Bone marrow (tissue), 2 donors: ENCODE results near the gene MLLT3.
A peak's percentile ranks its signal among the peaks of the same experiment; 100 is the strongest.

Source experiments
- DNase-seq, 2 donors: peaks; one replicate each; lab custom pipeline; 2025; lab: John Stamatoyannopoulos, UW

MLLT3 gene

DNA sequence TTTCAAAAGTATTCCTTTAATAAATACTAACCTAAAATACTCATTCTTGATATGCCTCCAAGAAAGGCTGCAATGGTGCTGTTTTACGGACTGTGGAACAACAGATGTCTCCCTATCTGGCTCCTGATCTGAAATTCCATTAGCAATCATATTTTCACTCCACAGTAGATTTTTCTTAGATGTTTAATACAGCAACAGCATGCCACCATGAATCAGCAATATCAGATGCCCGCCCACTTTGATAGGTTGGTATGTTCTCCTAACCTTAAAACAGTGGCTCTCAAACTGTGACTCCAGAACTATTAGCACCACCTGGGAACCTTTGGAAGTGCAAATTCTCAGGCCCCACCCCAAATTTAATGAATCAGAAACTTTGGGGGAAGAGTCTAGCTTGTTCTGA, 110.2 kb downstream of the MLLT3 start:
- no peak for DNase-seq

DNA sequence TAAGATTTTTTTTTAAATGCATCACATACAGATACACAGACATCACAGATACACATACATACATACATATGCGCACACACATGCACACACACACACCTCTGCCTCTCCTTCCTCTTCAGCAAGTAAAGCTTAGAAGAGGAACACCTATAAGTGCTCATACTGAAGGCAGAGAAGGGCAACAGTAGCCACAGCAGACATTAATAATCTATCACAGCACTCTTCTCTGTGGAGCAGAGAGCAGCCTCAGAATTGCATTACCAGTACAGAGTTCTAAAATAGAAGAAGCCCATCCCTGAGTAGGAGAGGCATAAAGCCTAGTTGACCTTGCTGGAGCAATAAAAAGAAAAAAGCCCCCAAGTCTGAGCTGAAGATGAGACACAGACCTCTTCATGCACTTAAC, 110.6 kb downstream of the MLLT3 start:
- DNase-seq, result no peak

DNA sequence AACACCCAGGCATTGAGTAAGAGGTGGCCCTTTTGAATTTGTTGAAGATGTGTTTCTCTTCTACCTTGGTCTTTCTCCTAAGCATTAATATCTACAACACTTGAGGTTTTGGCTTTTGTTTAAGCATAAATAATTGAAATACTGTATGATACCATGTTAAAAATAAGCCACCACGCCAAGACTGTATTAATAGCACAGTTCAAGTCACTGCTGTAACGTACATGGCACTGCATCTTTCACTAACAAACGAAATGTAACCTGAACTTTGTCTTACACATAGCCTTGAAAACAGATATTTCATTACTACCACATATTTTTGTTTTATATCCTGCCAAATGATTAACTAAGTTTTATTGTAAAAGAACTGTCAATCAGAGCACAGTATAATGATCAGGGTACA, 112.8 kb downstream of the MLLT3 start:
- DNase-seq, result no peak

DNA sequence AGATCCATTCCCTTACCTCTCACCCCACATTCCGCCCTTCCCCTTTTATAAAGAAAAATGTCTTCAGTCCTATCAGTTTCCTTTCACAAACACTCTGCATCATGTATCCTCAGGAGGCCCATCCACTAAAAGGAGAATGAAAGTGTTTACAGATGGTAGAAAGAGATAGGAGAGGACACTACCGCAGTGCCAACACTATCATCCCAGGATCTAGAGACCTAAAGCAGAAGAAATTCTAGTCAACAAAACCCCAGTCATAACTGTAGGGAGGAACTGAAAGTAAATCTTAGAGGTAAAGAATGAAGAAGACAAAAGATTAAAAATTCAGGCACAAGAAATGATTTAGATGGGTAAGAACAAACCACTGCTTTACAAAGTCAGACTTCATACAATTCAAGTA, 114.1 kb downstream of the MLLT3 start:
- DNase-seq, result peak in 1 of 2 donors; percentile 97

DNA sequence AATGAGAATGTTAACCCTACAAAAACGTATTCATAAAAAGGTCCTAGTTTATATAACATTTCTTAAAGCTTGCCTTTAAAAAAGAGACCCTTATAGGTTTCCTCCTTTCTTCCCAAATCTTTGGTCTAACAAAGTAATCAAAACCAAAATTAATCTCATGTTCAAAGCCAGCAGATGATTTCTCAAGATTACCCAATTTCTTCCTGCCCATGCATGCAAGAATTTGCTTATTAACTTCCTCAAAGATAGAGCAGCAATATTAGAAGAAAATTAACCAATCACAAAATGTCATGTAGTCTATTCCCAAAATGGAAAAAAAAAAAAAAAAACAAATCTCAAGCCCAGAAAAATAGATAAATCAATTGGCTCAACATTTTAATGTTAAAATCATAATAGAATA, 114.9 kb downstream of the MLLT3 start:
- DNase-seq, result no peak

DNA sequence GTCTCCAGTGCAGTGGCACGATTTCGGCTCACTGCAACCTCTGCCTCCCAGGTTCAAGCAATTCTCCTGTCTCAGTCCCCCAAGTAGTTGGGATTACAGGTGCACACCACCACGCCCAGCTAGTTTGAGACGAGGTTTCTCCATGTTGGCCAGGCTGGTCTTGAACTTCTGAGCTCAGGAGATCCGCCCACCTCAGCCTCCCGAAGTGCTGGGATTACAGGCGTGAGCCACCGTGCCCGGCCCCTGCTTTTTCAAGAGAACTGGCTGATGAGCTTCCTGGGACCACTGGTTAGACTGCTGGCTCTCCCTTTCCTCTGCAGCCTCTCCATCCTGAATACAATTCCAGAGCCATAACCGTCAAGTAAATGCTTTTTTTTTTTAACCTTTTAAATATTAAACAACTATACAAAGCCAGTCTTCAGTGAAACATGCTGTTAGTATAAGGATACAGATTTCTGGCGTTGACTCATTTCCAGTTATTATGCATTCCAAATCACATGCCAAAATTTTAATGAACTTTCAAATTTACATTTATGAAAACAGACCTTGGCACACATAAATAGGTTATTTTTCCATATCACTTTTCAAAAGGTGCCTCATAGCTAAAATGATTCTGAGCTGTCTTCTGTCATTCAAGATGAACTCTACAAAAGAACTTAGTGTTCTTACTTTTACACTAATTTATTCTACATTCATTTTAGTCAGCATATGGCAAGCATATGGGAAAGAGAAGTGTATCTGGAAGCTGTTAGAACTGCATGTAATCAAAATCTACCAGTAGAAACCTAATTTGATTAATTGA, 116.0 kb downstream of the MLLT3 start:
- DNase-seq, result no peak

DNA sequence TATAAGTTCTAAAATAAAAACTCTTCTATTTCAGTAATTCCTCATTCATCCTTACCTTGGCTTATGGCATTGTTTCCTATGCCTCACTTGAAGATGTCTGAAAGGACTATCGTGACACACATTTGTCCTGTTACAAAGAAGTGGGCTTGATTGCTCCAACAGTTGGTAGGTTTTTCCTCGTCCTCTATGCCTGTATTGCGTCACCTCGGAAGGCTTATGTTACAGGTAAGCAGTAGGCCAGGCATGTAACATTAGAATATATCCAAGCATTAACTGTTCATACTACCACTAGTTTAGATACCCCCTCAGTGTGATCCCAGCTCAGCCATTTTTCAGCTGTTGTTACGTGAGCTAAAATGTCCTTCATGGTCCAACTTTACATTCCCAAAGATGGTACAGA, 116.7 kb downstream of the MLLT3 start:
- DNase-seq, result no peak

DNA sequence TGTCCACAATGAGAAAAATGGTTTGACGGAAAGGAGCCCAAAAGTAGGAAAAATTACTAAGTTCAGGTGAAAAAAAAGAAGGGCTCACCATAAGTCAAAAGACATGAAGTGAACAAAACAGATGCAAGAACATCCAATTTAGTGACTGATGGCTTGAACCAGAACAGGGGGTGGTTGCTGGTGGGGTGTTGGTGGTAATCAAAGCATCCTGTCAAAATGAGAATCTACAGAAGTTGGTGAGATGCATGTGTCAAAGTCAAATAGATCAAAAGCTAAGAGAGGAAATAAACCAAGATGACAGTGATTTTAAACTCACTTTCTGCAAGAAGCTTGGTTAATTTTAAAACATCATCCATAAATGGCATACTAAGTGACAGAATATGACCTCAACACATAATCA, 117.4 kb downstream of the MLLT3 start:
- DNase-seq, result no peak

DNA sequence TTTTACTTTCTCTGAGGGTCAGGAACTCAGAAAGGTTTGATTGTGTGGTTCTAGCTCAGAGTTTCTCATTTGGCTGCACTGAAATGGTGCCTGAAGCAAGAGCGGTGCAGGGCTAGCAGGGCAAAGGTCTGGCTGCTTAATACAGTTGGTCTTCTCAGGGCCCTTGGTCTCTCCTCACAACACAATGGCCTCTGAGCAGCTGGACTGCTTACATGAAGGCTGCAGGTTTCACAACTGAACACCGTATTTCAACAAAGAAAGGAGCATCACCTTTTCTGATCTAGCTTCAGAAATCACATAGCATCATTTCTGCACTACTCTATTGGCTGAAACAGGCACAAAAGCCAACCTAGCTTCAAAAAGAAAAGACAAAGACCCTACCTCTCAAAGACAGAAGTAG, 122.2 kb downstream of the MLLT3 start:
- no peak for DNase-seq

DNA sequence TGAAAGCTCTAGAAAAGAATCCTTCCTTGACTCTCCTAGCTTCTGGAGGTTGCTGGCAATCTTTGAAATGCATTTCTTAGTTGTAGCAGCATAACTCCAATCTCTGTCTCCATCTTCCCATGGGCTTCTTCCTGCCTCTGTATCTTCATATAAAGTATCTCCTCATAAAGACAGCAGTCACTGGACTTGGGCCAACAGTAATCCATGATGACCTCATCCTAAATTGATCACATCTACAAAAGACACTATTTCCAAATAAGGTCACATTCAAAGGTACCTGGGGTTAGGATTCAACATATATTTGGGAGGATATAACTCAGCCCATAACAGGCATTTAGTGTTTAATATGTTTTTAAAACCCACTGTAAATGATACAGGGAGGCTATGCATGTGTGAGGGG, 123.3 kb downstream of the MLLT3 start:
- DNase-seq, result no peak

DNA sequence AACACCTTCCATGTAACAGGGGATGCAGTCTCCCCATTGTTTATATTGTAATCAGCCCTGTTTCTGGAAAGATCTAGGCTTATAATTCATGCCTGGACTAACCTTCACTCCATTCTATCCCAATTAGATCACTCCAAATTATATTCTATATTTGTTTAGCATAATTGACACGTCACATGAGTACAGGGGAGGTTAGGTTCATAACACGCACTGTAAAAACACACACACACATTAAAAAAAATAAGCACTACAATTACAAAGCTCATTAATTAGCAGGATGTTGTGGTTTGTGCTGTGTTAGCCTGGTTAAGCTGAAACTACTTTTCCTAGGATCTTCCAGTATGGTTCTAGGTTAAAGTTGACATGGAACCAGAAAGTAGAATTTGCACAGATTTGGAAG, 126.0 kb downstream of the MLLT3 start:
- no peak for DNase-seq

DNA sequence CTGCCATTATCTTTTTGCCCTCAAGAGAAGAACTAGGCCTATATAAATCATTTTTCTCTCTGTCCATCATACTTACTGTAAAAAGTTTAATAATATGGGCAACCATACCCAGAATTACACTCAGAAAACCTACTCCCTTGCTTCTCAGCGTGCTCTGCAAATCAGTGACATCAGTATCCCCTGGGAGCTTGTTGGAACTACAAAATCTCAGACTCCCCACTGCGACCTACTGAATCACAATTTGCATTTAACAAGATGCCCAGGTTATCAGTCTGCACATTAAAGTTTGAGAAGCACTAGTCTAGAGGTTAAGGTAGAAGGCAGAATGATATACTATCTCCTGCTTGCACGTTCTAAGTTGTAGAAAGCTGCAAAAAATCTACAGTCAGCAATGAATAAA, 127.2 kb downstream of the MLLT3 start:
- no peak for DNase-seq

DNA sequence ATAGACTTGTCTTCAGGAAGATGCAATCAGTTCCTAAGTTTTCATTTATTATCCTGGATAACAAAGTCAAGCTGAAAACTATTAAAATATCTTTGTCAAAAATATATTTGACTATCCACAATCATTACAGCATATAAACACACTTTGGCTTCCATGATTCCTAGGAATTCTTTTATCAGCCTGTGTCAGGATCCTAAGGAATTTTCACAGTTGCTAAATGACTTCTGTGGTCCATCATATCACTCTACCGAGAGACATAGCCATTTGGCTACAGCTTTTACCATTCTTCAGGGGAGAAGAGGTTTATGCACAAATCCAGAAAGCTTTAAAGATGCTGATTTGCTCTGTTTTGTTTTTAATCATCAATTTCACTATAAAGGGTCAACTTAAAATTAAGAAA, 128.3 kb downstream of the MLLT3 start:
- no peak for DNase-seq

DNA sequence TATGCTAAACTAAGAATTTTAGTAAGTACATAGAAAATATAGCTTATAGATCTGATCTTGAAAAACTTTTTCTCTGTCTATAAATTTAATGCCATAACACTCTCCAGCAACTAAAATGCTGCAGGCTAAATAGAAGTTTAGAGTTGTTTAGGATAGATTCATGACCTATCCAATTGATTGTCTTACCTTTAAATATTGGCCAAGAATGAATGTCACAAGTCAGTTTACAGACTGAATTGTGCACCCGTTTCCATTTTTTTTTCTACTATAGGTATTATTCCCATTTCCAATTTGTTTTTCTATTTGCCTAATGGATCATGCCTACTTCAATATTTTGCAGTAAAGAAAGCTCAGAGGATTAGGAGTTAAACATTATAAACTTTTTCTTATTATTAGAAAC, 129.5 kb downstream of the MLLT3 start:
- DNase-seq, result no peak

DNA sequence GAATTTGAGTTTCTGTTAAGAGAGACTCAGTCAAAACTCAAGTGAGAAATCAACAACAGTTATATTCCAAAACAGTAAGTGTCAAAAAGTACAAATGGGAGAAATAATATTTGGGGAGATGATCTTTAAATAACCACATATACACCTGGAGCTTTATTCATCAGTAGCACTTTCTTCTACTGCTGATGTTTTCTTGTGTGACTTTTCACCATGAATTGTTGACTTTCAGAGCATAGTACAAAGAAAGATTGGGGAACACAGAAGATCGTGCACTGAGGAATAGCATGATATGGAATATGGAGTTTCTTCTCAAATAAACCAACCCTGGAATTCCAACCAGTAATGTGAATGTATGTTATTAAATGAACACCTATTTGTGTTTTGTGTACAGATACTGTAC, 130.7 kb downstream of the MLLT3 start:
- no peak for DNase-seq

DNA sequence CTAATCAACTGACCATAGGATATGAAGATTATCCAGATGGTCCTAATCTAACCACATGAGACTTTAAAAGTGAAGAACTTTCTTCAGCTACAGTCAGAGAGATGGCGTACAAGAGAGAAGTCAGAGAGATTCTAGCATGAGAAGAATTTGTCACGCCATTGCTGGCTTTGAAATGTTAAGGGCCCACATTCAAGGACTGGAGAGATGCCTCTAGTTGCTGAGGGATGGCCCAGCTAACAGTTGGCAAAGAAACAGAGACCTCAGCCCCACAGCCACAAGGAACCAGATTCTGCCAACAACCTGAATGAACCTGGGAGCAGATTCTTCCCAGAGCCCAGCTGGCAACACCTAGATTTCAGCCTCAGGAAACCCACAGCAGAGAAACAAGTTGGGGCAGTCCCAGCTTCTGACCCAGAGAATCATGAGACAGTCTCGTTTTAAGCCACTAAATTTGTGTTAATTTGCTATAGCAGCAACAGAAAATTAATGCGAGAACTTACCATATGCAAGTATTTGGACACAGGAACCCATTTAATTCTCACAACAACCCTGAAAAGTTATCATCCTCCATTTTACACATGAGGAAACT, 132.0 kb downstream of the MLLT3 start:
- DNase-seq, result no peak

DNA sequence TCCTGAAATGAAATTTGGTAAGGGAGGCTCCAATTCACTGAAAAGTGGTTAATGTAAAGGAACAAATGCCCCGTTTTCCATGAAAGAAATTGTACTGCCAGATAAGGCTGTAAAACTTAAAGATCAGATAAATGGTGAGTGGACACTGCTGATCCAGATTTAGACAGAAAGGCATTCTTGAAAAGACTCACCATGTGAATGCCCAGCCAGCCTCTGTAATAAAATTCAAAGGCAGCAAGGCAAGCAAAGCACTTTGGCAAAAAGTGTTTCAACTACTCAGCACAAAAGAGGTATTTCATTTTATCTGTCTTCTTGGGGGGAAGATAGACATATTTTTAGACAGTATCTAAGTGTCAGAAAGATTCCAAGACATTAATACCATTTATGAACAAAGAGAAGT, 133.6 kb downstream of the MLLT3 start:
- no peak for DNase-seq

DNA sequence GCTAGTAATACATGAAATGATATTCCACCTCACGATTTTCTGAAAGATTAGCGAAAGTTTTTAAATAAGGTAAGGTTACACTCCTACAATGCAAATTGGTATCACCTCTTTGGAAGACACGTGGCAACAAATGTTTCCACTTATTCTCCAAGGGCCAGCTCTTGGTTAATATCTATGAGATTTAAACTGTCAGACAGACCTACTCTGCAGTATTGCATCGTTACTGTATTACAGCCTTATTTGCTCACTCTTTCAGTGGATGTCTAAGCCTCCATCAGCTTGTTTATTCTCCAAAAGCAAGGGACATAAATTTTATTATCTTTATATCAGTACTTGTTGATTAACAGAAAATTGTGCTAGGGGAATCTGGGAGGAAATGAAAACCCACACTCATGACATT, 135.7 kb downstream of the MLLT3 start:
- DNase-seq, result no peak

DNA sequence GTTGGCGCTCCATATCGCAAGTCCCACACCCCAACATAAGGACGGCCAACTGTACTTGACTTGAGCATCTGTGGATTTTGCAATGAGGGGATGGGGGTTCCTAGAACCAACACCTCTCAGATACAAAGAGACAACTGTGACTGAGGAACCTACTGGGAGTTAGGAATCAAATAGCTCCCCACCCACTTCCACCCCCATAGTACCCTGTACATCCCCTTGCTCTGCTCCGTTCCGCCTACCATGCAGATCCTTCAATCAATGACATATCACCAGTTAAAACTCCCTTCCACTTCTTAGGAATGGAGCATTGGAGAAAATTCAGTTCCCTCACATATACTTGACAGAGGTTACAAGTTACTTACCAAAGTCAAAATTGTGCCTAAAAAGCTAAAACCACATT, 140.9 kb downstream of the MLLT3 start:
- no peak for DNase-seq

DNA sequence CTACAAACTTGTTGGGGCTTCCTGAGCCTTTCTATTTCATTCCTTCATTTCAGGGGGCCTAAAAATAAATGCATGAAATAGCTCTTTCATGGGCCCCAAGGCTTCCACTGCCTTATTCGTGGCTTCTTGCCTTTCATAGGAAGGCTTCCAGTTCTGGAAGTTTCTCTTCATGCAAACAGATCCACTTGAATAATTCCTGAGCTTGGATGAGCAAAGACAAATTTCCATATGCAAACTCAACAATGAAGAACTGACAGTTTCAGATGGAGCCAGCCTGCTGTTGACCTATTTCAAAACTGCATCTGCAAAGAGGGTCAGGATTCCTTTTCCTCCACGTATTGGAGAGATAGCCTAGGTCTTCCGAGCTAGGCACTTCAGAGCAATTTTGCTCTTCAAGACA, 142.1 kb downstream of the MLLT3 start:
- no peak for DNase-seq

DNA sequence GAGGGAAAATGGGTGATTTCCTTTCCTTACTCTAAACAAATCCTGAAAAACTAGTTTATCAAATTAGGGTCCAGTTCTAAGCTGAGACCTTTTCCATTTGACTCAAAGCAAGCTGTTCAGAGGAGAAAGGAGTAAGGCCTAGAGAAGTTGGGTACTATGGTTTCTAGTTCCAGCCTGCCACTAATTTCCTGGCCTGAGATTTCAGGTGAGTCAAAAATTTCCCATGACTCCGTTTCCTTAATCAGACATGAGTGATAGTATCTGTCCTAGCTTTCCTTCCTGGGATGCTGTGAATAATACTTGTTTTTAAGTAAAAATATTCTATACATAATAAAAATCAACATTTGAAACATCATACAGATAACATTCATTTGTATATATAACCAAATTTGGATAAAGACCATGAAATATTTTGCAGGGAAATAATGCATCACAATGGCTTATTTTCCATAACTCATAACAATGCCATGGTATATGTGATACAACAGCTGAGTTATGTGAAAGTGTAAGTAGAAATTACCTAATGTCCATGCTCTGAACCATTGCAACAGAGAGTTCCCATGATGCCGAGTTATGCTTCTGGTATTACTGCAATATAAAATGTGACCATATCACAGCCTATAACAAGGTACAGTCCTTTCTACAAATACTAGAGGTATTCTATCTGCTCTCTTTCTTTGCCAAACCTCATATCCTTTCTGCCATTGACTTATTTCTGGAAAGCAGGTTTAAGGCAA, 142.7 kb downstream of the MLLT3 start:
- DNase-seq, result no peak

DNA sequence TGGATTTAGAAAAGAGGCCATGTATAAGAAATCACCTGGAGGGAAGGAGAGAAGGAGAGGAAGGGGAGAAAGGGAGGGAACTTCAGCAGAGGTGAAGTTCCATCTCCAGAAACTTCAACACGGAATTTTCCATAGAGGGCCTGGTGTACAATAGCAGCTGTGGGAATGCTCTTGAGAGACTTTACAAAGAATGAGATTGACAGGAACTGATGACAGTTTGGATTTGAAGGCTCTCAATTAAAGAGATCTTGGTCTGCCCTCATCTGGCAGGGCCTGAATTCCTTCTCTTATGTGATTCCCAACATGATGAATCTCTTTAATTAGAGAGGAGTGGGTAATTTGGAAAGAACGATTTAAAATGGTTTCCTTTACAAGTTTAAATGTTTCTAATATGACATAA, 143.5 kb downstream of the MLLT3 start:
- DNase-seq, result no peak

DNA sequence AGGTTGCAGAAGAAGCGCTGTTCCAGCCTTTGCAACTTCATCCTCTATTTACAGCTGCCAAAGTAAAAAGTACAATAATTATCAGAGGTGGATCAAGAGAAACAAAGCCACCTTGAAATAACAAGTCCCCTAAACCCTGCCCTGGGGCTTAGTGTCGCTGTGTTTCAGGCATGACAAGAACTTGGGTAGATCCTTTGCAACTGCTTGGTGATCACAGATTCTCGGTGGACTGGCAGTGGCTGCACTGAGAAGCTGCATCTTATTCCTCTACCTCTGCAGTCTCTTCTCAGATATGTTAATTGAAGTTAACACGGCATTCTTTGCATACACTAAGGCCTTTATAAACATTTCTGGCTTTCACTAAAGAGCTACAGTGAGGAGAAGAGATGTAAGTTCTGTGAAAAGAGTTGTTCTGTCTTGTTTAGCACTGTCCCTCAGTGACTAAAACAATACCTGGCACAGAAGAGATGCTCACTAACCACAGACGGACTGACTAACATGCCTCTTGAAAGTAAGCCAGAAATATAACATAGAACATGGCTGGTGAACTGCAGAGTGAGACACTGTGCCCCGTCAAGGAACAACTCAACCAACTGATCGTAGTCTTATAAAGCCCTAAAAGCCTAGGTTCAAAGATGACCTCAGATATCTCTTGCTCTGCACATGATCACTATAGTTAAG, 144.2 kb downstream of the MLLT3 start:
- no peak for DNase-seq
